Measurements from ENCODE around the gene AGBL4. TPM values are rescaled to one million over a fixed set of nuclear protein-coding genes. Genes with fewer than 3 reads are reported as not detected.
"Not testable (repeated sequence)": the region's sequence is repeated elsewhere in the genome, so short reads cannot be mapped to it uniquely, and the experiment has no call there.

Gene AGBL4
- not detected for total RNA-seq

DNA sequence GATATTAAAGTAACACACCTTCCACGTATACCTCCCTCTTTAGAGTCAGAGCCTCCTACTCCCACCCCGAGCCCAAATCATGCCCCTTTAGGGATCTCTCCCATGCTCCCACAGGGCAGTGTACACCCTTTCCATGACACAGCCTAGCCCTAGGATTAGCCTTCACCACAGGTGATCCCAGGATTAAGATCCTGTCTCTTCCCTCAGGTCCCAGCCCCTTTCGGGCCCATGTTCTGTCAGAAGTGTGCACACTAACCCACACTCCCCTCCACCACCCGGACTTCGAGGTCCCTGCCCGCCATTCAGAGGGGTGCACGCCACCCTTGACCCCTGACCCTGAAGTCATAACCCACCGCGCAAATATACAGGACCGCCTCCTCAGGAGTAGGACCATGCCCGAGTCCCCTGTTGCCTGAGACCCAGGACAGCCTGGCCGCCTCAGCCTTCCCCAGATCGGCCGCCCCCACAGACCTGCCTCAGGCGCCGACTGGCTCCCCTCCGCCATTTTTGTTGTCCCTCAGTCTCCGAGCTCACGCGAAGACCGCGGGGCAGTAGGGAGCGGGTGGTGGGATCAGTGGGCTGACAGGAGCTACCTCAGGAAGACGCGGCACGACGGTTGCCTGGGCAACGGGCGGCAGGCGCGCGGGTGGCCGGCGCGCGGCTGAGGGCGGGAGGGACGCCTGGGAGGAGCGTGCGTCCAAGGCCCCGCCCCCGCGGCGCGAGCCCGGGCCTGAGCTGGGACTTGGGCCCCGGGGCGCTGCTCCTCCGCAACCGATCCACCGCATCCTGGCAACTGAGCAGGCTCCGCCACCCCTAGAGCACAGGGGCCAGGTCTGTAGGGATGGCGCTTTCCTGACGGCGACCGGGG, at the start of gene AGBL4:
TSS of gene AGBL4 (minus strand) at position 663 of the 868 bp plus-strand sequence.
- DNase-seq = no peak

DNA sequence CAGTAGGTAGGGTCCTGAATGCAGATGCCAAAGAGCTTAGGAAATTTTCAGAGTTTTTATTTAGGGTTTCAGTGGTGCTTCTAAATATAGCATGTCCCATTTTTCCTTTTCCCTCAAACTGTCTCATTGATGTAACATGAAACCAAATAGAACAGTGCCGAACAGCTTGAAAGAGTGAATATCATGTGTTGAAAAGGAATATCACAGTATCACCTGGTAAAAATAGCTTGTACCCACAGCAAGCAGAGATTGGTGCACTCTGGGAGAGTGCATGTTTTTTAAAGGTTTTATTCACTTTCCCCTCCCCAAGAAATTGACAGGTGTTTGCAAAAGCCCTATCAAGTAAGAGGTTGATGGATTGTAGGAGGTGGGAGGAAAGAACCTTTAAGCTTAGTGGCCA, 43.1 kb upstream of the AGBL4 start:
- no peak for DNase-seq

DNA sequence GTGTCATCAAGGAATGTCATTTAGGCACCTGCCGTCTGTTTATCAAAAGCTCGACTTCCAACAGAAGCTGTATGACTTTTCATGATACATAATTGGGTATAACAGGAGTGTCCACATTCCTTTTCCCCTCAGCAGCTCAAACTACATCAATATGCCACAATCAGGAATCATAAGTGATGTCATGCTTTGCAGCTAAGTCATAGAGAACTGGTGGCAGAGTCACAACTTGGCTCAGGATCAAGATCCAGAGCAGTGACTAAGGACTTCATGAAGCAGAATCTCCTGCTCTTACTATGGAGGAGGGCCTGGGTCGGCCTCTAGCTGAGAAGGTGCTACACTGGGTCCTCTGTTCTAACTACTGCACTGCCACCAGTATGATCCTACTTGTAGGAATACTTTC, 36.5 kb upstream of the AGBL4 start:
- no peak for DNase-seq

DNA sequence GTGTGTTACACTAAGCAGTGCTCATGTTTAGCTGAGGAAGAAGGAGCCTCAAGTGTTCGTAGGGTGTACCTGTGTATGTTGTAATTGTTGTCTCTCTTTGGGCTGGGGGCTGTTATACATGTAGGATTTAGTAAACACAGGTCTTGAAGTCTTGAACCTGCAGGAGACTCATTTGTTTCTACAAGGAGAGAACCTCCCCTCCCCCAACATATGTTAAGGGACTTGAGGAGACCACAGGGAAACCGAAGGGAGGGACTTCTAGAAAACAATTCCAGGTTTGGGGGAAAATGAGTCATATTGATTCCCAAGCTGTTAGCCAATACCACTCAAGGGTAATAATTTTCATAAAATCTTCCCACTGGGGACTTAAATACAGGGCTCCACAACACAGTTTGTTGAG, 25.0 kb upstream of the AGBL4 start:
- no peak for DNase-seq

DNA sequence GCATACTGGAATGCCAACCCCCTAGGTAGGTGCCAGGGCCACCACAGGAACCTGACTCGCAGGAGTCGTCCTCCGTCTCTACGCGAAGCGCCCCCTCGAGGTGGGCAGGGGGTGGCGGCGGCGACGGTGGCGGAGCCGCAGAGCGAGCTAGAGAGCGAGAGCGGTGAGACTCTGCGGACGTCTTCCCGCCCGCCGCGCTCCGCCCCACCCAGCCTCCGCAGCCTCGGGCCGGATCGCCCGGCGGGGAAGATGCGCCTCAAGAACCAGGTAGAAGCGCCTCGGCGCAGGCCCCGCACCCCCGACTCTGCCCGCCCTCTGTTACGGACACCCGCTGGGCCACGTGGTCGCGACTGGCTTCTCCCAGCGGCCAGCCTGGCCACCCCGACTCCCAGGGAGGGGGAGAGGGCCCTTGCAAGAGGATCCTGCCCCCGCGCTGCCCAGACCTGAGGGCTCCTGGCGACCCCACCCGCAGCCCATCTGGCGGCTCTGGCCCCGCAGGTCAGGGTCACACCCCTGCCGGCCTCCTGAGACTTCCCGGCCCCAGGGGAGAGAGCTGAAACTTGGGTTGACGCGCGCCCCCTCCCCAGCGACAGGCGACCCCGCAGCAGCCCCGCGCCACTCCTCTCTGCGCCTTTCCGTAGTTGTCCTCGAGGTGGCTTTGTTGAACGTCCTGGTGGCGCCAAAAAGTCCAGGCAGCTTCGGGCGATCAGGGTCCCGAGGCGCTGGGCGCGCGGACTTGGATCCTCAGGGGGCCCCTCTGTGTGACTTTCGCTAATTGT, 24.4 kb upstream of the AGBL4 start:
- no peak for DNase-seq

DNA sequence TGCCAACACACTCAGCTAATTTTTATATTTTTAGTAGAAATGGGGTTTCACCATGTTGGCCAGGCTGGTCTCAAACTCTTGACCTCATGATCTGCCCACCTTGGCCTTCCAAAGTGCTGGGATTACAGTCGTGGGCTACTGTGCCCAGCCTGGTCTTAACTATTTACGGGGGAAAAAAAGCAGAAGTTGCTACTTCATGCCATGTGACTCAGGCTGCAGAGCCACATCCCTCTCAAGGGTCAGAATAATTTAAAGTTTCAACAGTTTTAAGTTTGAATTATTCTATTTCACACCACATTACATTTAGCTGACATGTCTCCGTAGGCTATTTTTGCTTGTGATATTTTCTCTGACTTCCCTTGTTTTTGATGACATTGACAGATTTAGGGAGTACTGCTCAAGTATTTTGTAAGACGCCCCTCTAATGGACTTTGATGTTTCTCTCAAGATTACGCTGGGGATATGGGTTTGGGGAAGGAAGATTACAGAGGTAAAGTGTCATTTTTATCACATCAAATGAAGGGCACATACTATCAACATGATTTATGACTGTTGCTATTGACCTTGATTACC, 14.6 kb upstream of the AGBL4 start:
- no peak for DNase-seq

DNA sequence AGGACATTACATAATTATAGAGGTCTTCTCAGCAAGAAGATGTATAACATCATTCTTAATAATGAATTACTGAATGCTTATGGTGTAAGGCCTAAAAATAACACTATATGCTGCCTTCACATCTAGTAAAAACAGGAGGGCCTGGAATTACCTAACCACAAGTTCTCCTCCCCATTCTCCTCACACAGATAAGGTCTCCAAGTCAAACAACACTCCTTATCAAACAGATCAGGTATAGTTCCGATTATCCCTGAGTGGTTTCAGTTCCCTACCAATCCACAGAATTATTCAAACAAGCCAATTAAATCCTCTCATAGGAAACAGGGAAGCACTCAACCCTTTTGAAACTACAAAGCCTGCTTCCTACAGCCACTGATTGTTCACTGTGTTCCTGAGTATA, 4.0 kb upstream of the AGBL4 start:
- DNase-seq = no peak

DNA sequence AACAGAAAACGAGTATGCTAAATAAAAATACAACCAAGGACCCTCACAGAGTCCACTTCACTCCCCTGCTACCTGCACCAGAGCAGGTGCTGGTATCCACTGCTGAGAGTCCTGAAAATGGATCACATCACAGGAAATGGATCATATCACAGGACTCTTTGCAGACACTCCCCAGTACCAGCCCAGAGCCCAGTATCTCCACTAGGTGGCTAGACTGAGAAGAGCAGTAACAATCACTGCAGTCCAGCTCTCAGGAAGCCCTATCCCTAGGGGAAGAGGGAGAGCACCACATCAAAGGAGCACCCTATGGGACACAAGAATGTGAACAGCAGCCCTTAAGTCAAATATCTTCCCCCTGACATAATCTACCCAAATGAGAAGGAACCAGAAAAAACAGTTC, 28.0 kb downstream of the AGBL4 start:
- DNase-seq = no peak

DNA sequence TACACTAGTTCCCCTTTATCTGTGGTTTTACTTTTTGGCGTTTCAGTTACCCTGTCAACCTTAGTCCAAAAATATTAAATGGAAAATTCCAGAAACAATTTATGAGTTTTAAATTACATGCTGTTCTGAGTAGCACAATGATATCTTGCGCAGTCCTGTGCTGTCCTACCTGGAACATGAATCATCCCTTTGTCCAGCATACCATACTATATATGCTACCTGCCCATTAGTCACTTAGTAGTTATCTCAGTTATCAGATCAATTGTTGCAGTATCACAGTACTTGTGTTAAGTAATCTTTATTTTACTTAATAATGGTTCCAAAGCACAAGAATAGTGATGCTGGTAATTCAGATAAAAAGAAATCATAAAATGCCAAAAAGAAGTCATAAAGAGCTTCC, 52.7 kb downstream of the AGBL4 start:
- DNase-seq = no peak

DNA sequence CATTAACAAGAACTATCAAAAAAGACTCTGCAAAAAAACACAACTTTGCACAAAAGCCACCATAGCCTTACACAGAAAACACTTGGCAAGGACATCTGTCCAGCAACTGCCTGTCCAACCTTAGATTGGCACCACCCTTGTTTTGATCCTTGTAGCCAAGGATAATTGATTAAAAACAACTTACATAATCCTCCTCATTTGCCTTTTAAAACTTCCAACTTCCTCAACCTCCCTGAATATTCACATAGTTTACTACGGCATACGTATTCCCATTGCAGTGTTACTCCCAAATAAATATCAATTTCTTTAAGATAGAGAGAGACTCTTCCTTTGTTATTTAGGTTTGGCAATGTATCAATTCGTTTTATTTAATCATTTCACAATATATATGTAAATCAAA, 72.4 kb downstream of the AGBL4 start:
- DNase-seq = no peak

DNA sequence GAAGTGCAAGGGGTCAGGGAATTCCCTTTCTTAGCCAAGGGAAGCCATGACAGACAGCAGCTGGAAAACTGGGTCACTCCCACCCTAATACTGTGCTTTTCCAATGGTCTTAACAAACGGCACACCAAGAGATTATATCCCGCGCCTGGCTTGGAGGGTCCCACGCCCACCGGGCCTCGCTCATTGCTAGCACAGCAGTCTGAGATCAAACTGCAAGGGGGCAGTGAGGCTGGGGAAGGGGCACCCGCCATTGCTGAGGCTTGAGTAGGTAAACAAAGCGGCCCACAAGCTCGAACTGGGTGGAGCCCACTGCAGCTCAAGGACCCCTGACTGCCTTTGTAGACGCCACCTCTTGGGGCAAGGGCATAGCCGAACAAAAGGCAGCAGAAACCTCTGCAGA, 108.5 kb downstream of the AGBL4 start:
- not testable (repeated sequence) for DNase-seq

DNA sequence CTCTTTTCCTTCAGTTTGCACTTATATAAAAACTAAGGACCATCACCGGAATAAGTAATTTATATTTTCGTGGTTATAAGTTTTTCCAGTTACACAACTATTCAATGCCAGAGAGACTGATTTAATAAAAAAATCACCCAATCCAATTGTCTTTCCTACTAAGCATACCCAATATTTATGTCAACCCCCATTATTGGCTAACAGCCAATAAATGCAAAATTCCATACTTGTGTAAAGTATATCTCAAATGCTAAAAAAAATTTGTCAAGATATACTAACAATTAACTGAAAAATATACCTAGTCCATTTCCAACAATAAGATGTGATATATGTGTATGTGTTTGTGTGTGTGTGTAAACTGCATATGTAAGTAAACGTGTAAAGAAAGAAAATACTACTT, 117.4 kb downstream of the AGBL4 start:
- DNase-seq = no peak

DNA sequence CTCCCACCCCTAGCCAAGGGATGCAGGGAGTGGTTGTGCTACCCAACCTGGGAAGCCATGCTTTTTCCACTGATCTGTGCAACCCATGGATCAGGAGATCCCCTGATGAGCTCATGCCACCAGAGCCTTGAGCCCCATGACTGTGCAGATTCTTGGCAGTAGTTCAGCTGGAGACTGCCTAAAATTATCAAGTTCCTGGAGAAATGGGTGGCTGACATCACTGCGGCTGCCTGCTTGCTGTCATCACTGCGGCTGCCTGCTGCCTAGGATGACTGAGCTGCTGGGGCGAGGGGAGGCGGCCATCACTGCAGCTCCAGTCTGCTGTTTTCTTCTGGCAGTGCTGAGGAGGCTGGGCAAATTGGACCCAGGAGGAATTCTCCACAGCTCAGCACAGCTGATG, 159.2 kb downstream of the AGBL4 start:
- DNase-seq = no peak

DNA sequence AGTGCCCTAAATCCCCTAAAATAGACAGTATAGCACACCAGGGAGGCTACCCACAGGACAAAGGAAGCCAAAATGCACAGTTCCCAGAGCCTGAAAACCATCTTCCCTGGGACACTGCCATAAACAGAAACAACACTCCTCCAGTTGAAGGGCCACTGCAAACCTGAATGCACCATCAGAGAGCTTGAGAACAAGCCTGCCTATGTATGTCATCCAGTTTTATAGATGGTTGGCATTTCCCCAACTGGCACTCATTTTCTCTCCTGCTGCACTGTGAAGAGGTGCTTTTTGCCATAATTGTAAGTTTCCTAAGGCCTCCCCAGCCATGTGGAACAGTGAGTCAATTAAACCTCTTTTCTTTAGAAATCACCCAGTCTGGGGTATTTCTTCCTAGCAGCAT, 169.0 kb downstream of the AGBL4 start:
- DNase-seq = no peak

DNA sequence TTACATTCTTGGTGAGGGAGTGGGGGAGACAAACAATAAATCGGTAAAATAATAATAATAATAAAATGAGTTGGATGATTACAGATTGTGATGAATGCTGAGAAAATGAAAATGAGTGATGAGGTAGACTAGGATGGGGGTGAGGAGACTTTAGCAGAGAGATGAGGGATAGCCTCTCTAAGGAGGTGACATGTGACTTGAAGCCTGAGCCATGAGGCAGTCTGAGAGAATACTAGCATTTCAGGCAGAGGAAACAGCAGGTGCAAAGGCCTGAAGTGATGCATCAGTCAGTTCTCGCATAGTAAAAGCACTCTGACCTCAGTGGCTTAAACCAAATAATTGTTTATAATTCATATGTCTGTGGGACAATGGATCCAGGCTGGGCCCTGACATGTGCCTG, 181.2 kb downstream of the AGBL4 start:
- no peak for DNase-seq

DNA sequence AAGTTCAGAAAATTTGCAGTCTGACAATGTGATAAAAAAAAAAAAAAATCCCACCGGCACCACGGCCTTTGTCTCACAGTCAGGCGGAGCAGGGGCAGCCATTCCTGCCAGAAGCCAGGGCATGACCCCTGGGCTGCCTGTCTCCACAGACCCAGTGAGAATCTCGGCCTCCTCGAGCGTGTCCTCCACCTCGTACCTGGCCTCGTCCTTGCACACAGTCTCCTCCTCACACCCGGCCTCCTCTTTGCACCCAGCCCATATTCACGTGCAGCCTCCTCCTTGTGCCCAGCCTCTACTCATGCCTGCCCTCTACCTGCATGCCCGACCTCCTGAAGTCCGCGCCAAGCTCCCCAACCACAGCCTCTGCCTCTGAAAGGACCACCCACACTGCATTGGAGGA, 182.0 kb downstream of the AGBL4 start:
- no peak for DNase-seq

DNA sequence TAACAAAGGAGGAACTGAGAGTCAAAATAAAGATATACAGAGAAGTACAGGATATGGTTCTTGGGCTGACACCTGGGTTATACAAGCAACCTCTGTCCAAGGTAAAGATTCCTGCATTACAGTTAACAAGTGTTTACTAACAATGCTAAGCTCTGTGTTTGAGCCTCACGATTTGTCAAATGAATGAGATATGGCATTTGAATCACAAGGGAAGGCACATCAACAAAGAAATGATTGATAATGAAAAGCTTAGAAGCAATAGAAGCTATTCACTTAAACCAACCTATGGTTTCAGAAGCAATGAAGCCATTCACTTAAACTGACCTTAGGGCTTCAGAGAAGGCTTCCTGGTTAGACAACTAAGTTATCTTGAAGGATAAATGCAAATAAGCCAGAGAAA, 199.5 kb downstream of the AGBL4 start:
- DNase-seq = no peak

DNA sequence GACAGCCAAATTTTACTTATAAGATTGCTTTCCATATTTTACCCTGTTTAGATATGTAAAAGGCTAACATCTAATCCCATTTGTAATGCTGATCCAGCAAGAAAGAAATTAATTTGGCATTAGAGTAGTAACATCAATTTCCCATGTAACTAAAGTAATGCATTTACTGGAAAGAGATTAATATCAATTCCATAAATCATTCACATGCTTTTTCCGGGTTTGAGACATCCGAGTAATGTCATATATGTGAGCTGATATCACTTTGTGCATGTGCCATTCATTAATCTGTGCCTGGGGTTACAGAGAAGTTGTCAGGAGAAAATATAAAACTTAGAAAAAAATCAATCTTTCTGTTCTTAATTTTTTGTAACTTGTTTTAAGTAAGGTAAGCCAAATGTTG, 206.1 kb downstream of the AGBL4 start:
- no peak for DNase-seq

DNA sequence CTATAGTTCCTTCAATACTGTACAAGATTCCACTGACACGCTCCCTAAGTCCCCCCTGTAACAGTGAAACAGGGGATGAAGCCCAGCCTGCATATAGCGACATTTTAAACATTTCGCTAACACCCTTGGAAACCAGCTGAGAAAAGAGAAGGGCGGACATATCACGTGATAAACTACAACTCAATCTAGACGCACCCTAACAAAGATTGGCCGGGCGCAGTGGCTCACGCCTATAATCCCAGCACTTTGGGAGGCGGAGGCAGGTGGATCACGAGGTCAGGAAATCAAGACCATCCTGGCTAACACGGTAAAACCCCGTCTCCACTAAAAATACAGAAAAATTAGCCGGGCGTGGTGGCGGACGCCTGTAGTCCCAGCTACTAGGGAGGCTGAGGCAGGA, 236.7 kb downstream of the AGBL4 start:
- DNase-seq = not testable (repeated sequence)

DNA sequence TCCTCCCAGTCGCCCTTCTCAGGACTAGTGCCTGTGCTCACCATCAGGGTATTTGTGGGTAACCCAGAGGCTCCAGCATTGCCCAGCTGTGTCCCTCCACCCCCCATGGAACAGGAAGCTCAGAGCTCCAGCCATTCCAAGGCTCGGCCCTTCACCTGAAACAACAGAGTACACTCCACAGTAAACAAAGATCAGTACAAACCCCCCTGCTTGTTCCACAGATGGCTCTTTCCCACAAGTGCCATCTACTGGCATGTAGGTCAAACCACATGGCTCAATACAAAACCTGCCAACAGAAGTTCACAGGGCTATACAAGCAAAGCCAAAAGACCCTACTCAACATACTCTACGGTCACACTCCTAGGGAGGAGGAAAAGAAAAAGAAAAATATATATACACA, 258.7 kb downstream of the AGBL4 start:
- DNase-seq = no peak

DNA sequence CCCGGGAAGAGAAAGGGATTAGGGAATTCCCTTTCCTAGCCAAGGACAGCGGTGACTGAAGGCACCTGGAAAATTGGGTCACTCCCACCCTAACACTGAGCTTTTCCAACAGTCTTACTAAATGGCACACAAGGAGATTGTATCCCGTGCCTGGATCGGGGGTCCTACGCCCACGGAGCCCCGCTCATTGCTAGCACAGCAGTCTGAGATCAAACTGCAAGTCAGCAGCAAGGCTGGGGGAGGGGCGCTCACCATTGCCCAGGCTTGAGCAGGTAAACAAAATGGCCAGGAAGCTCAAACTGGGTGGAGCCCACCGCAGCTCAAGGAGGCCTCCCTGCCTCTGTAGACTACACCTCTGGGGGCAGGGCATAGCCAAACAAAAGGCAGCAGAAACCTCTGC, 285.6 kb downstream of the AGBL4 start:
- DNase-seq = not testable (repeated sequence)

DNA sequence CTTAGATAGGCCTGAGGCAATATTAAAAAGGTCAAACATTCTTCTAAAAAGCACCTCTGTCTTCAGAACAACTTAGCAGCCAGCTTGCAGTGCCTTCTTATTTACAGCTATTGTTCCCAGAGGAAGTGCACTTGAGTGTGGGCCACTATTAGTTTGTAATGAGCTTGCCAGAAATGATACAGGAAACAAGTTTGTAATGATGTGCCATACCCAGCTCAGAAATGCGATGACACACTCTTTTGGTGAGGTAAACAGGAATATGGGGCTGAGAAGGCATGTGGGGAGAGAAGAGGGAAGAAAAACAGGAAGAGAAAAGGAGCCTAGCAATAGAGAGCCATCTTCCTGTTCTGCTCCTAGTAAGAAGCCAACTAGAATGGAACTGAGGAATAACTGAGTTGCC, 295.4 kb downstream of the AGBL4 start:
- DNase-seq = no peak

DNA sequence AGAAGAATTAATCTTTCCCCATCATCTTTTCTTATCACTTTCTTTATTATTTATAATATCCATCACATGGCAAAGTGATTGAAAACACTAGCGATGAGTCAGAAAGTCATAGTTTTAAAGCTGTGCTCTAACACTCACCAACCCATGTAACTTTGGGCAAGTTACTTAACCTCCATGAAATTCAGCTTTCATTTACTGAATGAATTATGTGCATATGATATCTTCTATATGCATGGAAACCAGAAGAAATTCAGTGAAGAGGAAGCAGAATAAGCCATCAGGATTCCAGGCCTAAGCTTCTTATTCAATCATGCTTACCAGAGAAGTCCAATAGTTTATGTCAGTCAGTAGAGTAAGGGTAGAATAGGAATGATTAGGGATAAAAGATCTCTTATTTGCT, 300.1 kb downstream of the AGBL4 start:
- DNase-seq = no peak

DNA sequence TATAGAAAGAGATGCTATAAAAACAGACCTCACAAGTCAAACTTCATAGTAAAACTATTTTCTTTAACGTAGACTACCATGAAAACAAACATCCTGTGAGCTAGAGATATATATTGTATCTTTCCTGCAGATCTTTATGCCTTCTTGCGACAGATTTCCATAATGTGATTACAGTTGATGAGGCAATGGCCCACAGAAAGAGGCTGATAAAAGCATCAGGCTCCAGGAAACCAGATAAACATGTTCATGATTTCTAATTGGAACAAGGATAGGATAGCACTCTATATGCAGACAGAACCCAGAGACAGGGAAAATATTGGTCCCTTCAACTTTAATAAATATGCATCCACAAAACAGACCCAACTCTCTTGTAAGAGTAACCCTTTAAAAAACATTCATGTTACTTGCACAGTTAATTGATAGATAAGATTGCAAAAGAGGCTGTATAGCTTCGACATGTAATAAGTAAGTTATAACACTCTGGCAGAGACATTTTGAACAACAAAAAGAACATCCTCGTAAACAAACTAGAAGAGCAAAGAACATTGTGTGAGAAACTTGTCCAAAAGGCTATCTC, 329.4 kb downstream of the AGBL4 start:
- DNase-seq = no peak

Measured in effector CD4-positive, alpha-beta T cell (primary cell).